ENCODE data around the gene SF3B1.
"Not testable (repeated sequence)": the region's sequence is repeated elsewhere in the genome, so short reads cannot be mapped to it uniquely, and the experiment has no call there.

SF3B1 gene

DNA sequence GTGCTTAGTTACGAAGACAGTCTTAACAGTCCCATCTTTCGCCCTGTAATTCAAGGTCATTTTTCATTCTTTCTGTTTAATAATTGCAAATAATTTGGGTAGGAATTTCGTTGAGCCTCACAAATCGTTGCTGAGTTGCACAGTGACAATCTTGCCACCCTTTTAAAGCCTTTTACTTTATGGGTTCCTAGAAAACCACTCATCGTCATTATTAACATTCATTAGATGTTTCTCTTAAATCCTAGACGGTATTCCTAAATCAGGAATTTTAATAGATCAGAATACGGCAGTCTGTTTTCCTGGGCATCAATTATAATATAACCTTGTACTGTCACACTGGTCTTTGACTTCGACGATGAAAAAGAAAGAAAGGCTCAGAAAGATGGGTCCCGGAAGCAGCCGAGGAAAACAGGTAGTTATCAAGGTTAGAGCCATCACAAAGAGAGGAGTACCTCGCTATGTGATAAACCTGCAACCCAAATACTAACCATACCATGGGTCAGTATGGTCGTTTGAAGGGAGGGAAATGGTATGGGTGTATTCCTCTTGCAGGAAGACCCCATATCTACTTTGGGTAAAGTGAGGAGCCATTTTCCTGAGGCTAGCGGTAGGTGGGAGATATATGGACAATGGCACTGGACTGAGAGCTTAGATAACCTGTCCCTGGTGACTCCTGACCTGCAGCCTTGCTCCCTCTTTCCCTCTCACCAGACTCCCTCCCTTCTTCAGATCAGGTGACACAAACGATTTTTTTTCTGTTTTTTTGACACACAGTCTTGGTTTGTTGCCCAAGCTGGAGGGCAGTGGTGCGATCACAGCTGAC, 981 bp upstream of the SF3B1 start:
- intact Hi-C loops (cut with DNase I), result loop anchor here (1.0 to 5.0 kb wide), 2 partner anchors 17 to 61 kb away; partner anchors contain the start of genes COQ10B and HSPD1

DNA sequence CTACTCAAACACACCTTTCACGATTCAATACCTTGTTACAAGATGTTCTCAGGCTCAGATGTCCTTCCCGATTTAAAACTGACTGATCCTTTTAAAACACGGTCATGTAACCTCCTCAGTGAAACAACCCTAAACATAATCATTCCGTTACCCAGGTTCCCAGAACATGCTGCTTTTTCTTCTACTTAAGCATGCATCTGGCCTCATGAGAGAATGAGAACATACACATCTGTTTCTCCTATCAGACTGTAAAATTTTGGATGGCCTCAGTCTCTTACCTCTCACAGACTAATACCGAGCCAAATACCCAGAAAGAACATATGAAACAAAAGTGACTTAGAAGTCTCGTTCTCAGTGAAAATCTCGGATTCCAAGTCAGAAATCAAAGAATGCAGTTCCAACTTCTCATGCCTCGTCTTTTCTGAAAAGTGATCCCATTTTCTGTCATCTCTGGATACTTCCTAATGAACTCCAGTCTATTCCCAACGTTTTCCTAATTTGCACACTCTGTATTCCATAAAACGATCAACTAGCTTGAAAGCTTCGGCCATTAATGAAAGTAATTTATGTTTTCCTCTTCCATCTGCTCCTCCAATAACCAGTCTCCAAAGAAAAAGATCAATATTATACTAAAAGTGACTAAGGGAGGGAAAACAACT, 919 bp downstream of the SF3B1 start:
- intact Hi-C loops (cut with DNase I), result no loop called here
- no peak for DNase-seq

More for the DNA sequence above, 981 bp upstream of the SF3B1 start:
- DNase-seq, result no peak

DNA sequence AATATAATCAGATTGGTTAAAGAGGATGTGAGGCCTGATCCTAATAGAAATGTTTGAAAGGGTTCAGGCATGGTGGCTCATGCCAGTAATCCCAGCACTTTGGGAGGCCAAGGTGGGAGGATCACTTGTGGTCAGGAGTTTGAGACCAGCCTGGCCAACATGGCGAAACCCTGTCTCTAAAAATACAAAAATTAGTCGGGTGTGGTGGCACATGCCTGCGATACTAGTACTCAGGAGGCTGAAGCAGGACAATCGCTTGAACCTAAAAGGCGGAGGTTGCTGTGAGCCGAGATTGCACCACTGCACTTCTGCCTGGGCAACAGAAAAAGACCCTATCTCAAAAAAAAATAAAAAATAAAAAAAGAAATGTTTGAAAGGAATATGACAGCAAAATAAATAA, 2.3 kb downstream of the SF3B1 start:
- DNase-seq; intact Hi-C loops (cut with DNase I): not testable (repeated sequence)

GRCh38 chr2:197431858-197432257, 3.0 kb downstream of the SF3B1 start:
- no peak for DNase-seq
- intact Hi-C loops (cut with DNase I), result no loop called here

GRCh38 chr2:197427986-197428385, 6.8 kb downstream of the SF3B1 start:
- no peak for DNase-seq

GRCh38 chr2:197426723-197427603, 7.9 kb downstream of the SF3B1 start:
- no peak for DNase-seq
- intact Hi-C loops (cut with DNase I), result no loop called here

More at GRCh38 chr2:197427986-197428385, 6.8 kb downstream of the SF3B1 start:
- intact Hi-C loops (cut with DNase I), result no loop called here

GRCh38 chr2:197425550-197425949, 9.3 kb downstream of the SF3B1 start:
- DNase-seq, result no peak
- intact Hi-C loops (cut with DNase I), result no loop called here

- intact Hi-C loops (cut with DNase I), result no loop called here
- DNase-seq, result no peak
Observed at GRCh38 chr2:197423307-197423706, 11.5 kb downstream of the SF3B1 start.

DNA sequence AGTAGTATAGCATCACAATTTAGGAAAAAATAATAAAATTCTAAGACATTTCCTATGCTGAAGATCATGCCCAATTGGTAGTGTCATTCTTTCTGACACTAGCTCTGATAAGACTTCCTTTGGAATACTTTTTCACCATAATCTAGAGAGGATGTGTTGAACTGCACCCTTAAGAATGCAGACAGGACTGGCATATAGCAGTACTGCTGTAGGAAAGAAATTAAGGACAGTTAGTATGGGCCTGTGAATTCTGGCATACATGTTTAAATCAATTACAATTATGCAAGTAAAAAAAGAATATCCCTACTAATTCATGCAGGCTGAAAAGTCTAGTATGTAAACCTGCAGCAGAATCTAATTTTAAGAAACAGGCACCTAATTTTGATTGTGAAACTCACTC, 15.4 kb downstream of the SF3B1 start:
- intact Hi-C loops (cut with DNase I), result no loop called here
- DNase-seq, result no peak

DNA sequence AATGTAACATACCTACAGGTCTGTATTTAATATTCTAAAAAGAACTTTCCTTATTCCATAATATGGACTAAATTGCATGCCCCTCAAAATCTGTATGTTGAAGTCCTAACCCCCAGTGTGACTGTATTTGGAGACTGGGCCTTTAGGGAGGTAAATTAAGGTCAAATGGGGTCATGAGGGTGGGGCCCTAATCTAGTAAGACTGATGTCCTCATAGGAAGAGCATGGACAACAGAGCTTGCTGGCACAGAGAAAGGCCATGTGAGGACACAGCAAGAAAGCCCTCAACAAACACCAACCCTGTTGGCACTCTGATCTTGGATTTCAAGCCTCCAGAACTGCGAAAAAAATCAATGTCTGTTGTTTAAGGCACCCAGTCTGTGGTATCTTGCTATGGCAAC, 18.6 kb downstream of the SF3B1 start:
- no peak for DNase-seq
- intact Hi-C loops (cut with DNase I), result no loop called here

GRCh38 chr2:197414515-197414914, 20.3 kb downstream of the SF3B1 start:
- intact Hi-C loops (cut with DNase I), result no loop called here
- no peak for DNase-seq

DNA sequence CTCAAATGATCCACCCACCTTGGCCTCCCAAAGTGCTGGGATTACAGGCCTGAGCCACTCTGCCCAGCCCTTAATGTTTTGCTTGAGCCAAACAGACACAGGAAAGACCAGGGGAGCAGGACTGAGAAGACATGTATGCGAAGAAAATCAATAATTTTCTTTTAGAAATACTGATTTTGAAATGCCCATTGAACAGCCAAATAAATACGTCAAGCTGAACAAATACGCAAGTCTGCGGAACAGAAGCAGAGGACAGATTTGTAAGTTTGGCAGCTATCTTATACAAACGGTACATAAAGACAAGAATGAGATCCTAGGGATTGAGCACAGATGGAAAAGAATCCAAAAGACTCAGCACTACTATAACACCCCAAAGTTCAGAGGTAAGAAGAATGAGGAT, 20.8 kb downstream of the SF3B1 start:
- no peak for DNase-seq
- intact Hi-C loops (cut with DNase I), result no loop called here

GRCh38 chr2:197405582-197405981, 29.2 kb downstream of the SF3B1 start:
- no peak for DNase-seq
- intact Hi-C loops (cut with DNase I), result no loop called here

- intact Hi-C loops (cut with DNase I), result no loop called here
Observed at GRCh38 chr2:197399887-197400540, 34.8 kb downstream of the SF3B1 start.

DNA sequence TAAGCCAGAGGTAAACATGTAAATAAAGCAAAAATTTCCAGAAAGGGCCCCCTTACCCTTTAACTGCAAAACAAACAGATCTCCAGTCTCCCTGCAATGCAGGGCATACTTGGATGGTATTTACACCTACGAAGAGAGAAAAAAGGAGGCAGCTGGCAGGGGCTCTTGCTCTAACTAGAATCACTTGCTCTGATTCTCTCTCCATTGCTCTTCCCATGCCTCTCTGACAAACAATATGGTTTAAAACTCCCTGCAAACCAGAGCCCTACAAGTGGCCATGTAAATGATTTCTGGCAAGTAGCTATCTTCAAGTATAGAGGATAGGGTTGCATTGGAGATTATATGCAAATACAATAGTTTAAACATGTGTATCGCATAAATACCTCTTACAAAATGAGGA, 35.9 kb downstream of the SF3B1 start:
- DNase-seq, result no peak
- intact Hi-C loops (cut with DNase I), result no loop called here

More at GRCh38 chr2:197399887-197400540, 34.8 kb downstream of the SF3B1 start:
- no peak for DNase-seq

DNA sequence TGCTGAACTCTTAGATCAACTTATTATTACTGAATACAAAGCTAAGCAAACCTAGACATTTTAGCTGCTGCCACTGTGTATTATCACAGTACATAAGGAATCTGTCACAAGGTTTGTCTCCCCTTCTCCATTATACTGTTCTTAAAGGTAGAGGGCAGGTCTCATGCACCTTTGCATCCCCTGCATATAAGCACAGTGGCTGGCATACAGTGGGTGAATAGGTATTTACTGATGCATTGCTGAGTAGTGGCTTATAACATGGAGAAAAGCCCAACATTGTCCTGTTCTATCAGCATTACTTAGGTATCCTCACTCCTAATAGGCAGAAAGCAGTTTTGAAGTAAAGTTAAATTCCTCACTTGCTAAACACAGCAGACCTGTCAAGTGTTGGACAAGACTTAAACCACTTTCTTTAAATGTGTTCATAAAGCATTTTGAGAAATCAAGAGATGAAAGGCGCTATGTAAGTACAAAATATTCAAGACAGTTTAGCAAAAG, 43.6 kb downstream of the SF3B1 start:
- intact Hi-C loops (cut with DNase I), result no loop called here
- no peak for DNase-seq

DNA sequence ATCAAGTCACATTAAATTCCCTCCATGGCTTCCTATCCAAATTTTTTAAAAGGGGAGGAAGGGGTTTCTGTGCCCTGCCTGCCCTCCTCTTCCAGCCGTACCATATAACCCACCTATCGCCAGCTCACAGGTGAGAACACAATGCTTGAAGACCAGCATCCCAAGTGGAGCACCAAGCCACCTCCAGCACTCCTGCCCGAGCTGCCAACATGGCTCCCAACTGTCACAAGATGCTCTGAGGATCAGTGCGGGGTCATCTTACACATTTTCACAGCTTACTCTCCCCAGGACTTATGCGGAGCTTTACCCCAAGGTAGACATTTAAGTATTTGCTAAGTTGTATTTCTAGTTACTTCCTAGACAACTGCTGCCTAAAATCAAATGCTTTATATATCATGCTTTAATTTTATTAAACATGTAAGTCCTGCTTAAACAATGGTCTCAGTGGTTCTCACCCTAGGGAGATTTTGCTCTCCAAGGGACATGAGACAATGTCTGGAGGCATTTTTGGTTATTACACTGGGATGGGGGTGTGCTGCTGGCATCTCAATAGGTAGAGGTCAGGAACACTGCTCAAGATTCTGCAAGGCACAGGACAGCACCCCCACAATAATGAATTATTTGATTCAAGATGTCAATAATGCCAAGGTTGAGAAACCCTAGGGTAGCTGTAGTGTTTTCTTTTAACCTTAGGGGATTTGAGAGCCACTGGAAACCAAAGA, 45.8 kb downstream of the SF3B1 start:
- no peak for DNase-seq
- intact Hi-C loops (cut with DNase I), result no loop called here

GRCh38 chr2:197387179-197387578, 47.6 kb downstream of the SF3B1 start:
- intact Hi-C loops (cut with DNase I), result no loop called here
- DNase-seq, result no peak

DNA sequence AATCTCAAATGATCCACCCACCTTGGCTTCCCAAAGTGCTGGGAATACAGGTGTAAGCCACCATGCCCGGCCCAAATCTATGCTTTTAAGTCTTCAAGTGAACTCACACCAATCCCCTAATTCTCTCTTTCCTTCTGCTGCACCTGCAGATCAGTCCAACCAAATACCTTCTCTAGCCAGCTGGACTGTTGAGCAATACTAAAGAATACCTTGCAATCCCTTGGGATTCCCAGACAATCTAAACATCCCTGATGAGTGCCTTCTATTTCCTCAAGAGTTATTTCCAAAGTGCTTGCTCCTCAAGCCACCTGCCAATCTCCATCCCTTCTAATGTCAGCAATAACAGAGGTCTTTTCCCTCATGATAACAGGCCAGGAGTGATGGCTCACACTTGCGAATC, 48.6 kb downstream of the SF3B1 start:
- intact Hi-C loops (cut with DNase I), result no loop called here
- DNase-seq, result no peak

DNA sequence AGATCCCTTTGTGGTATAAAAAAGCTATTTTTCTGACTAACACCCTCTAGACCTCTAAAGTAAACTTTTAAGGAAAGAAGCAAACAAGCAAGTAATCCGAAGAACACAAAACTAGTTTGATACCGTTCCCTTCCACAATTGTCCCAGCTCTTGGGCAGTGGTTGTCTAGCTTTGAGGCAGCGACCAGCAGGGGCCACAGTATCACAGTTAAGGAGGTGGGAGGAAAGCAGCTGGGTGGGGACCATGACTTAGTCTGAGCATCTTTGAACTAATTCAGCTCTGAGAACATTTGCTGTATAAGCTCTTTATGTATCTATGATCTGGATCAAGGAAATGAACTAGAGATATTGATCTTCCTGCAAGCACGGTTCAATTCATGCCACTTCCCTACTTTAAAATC, 51.0 kb downstream of the SF3B1 start:
- intact Hi-C loops (cut with DNase I), result no loop called here
- no peak for DNase-seq

Data from posterior cingulate gyrus (tissue), 11 donors.